Subcutaneous abdominal adipose tissue (tissue), 5 donors: ENCODE data around the gene RANBP17.
"Not testable (repeated sequence)": the region's sequence is repeated elsewhere in the genome, so short reads cannot be mapped to it uniquely, and the experiment has no call there.

Source experiments
- H3K27ac ChIP-seq: one replicate; pipeline ENCODE4 v1.7.0; 2013; ENCODE audit warnings: low read depth, mild to moderate bottlenecking, inconsistent platforms, low read length, moderate library complexity
- H3K27me3 ChIP-seq, 5 donors: one replicate each; pipeline ENCODE4 v1.7.0; 2013; ENCODE audit warnings: low read length in 5 of 5, inconsistent platforms in 1 of 5; ENCODE audit not compliant: control insufficient read depth in 5 of 5, insufficient read depth in 4 of 5
- H3K36me3 ChIP-seq, 5 donors: one replicate each; pipeline ENCODE4 v1.7.0; 2013; ENCODE audit warnings: low read length in 5 of 5; ENCODE audit not compliant: control insufficient read depth in 5 of 5, insufficient read depth in 5 of 5
- H3K4me1 ChIP-seq, 5 donors: one replicate each; pipeline ENCODE4 v1.7.0; 2013; ENCODE audit warnings: low read length in 5 of 5, mild to moderate bottlenecking in 3 of 5, moderate library complexity in 1 of 5; ENCODE audit not compliant: control insufficient read depth in 5 of 5, insufficient read depth in 5 of 5
- H3K4me3 ChIP-seq, 5 donors: one replicate each; pipeline ENCODE4 v1.7.0; 2013; ENCODE audit warnings: low read length in 5 of 5, low read depth in 1 of 5
- H3K9ac ChIP-seq, 5 donors: one replicate each; pipeline ENCODE4 v1.7.0; 2013; ENCODE audit warnings: low read length in 5 of 5, mild to moderate bottlenecking in 4 of 5, moderate library complexity in 3 of 5
- H3K9me3 ChIP-seq, 5 donors: one replicate each; pipeline ENCODE4 v1.7.0; 2013; ENCODE audit warnings: low read length in 5 of 5; ENCODE audit not compliant: control insufficient read depth in 5 of 5
- donor health status: healthy.
- donor health status: healthy.
- donor health status: healthy.
- donor health status: healthy.
- donor health status: healthy.

The RANBP17 gene

GRCh38 chr5:170861667-170861916 is 226 bp upstream of the RANBP17 start:
- peaks cover 9 to 30% (median 17%) of the 10 kb centered on the region in 5 donors for H3K9me3 ChIP-seq
- peaks cover 0 to 12% (median 10%) of the 10 kb centered on the region in 5 donors for H3K4me1 ChIP-seq
- H3K27me3 ChIP-seq = no peaks in the 10 kb centered on the region
- H3K4me3 ChIP-seq = peak overlapping the region in 4 of 5 donors; percentile 66 to 75 (median 70)
- H3K36me3 ChIP-seq = no peaks in the 10 kb centered on the region
- H3K9ac ChIP-seq = no peak overlapping the region
- no peak overlapping the region for H3K27ac ChIP-seq

- no peak overlapping the region for H3K4me3 ChIP-seq
- H3K9me3 ChIP-seq = peaks cover 9 to 27% (median 17%) of the 10 kb centered on the region in 5 donors
- H3K9ac ChIP-seq = no peak overlapping the region
- no peaks in the 10 kb centered on the region for H3K36me3 ChIP-seq
- H3K27me3 ChIP-seq = no peaks in the 10 kb centered on the region
- peaks cover 0 to 12% (median 10%) of the 10 kb centered on the region in 5 donors for H3K4me1 ChIP-seq
- no peak overlapping the region for H3K27ac ChIP-seq
Observed at GRCh38 chr5:170863646-170864045, 1.8 kb downstream of the RANBP17 start.

- Histone ChIP-seq H3K27me3 (no peaks in the 10 kb centered on the region), H3K36me3 (no peaks in the 10 kb centered on the region), H3K9me3 (peaks cover 8 to 10% (median 9%) of the 10 kb centered on the region in 5 donors)
Observed at GRCh38 chr5:170865622-170866021, 3.8 kb downstream of the RANBP17 start.

GRCh38 chr5:170867825-170868224 is 6.0 kb downstream of the RANBP17 start:
- Histone ChIP-seq H3K9ac (no peak overlapping the region), H3K9me3 (peaks cover 0 to 4% (median 0%) of the 10 kb centered on the region in 5 donors), H3K36me3 (no peaks in the 10 kb centered on the region), H3K4me1 (peaks cover 0 to 4% (median 3%) of the 10 kb centered on the region in 5 donors), H3K4me3 (no peak overlapping the region), H3K27ac (no peak overlapping the region), H3K27me3 (no peaks in the 10 kb centered on the region)

More at GRCh38 chr5:170865622-170866021, 3.8 kb downstream of the RANBP17 start:
- Histone ChIP-seq H3K4me3 (no peak overlapping the region), H3K9ac (no peak overlapping the region), H3K27ac (no peak overlapping the region), H3K4me1 (peaks cover 0 to 12% (median 10%) of the 10 kb centered on the region in 5 donors)

GRCh38 chr5:170870390-170870789 is 8.6 kb downstream of the RANBP17 start:
- not testable (repeated sequence) for H3K27me3 ChIP-seq, H3K4me1 ChIP-seq, H3K27ac ChIP-seq, H3K4me3 ChIP-seq, H3K9me3 ChIP-seq, H3K36me3 ChIP-seq, H3K9ac ChIP-seq

GRCh38 chr5:170874017-170874416 is 12.2 kb downstream of the RANBP17 start:
- Histone ChIP-seq H3K27me3 (no peaks in the 10 kb centered on the region), H3K4me1 (no peaks in the 10 kb centered on the region), H3K9ac (no peak overlapping the region), H3K4me3 (no peak overlapping the region), H3K9me3 (peaks cover 0 to 8% (median 0%) of the 10 kb centered on the region in 5 donors), H3K36me3 (no peaks in the 10 kb centered on the region), H3K27ac (no peak overlapping the region)

GRCh38 chr5:170875811-170876210 is 14.0 kb downstream of the RANBP17 start:
- no peaks in the 10 kb centered on the region for H3K4me1 ChIP-seq
- no peak overlapping the region for H3K4me3 ChIP-seq
- H3K9me3 ChIP-seq = peaks cover 0 to 8% (median 0%) of the 10 kb centered on the region in 5 donors
- H3K9ac ChIP-seq = no peak overlapping the region
- H3K27ac ChIP-seq = no peak overlapping the region
- no peaks in the 10 kb centered on the region for H3K27me3 ChIP-seq
- H3K36me3 ChIP-seq = no peaks in the 10 kb centered on the region

- Histone ChIP-seq H3K36me3 (no peaks in the 10 kb centered on the region), H3K4me1 (no peaks in the 10 kb centered on the region), H3K9ac (no peak overlapping the region), H3K27me3 (no peaks in the 10 kb centered on the region), H3K9me3 (peaks cover 0 to 4% (median 0%) of the 10 kb centered on the region in 5 donors), H3K4me3 (no peak overlapping the region), H3K27ac (no peak overlapping the region)
Observed at GRCh38 chr5:170880084-170880483, 18.3 kb downstream of the RANBP17 start.

- no peaks in the 10 kb centered on the region for H3K4me1 ChIP-seq
- no peaks in the 10 kb centered on the region for H3K9me3 ChIP-seq
- H3K9ac ChIP-seq = no peak overlapping the region
- H3K4me3 ChIP-seq = no peak overlapping the region
- H3K36me3 ChIP-seq = no peaks in the 10 kb centered on the region
- H3K27me3 ChIP-seq = no peaks in the 10 kb centered on the region
- no peak overlapping the region for H3K27ac ChIP-seq
Observed at GRCh38 chr5:170882345-170882744, 20.5 kb downstream of the RANBP17 start.

- H3K9ac ChIP-seq = no peak overlapping the region
Observed at GRCh38 chr5:170885256-170885655, 23.4 kb downstream of the RANBP17 start.

GRCh38 chr5:170885809-170886208 is 24.0 kb downstream of the RANBP17 start:
- no peaks in the 10 kb centered on the region for H3K4me1 ChIP-seq
- H3K27me3 ChIP-seq = no peaks in the 10 kb centered on the region
- H3K9ac ChIP-seq = no peak overlapping the region
- no peaks in the 10 kb centered on the region for H3K9me3 ChIP-seq
- H3K36me3 ChIP-seq = peaks cover 0 to 2% (median 0%) of the 10 kb centered on the region in 5 donors
- no peak overlapping the region for H3K27ac ChIP-seq
- H3K4me3 ChIP-seq = no peak overlapping the region

More at GRCh38 chr5:170885256-170885655, 23.4 kb downstream of the RANBP17 start:
- Histone ChIP-seq H3K27me3 (no peaks in the 10 kb centered on the region), H3K4me3 (no peak overlapping the region), H3K27ac (no peak overlapping the region), H3K36me3 (peaks cover 0 to 2% (median 0%) of the 10 kb centered on the region in 5 donors), H3K9me3 (no peaks in the 10 kb centered on the region), H3K4me1 (no peaks in the 10 kb centered on the region)
